Measurements from ENCODE around the gene JAZF1.

JAZF1 gene

GRCh38 chr7:27906385-27907091 is 274.1 kb downstream of the JAZF1 start:
- H3K4me1 ChIP-seq (ENCODE audit: control insufficient read depth in 1 of 2, insufficient read depth in 1 of 2, low read depth in 1 of 2, low read length in 1 of 2) = no peaks in the 10 kb centered on the region
- no peak overlapping the region for H3K4me3 ChIP-seq (ENCODE audit: low read depth in 1 of 2, low read length in 1 of 2)
- H3K27me3 ChIP-seq = no peaks in the 10 kb centered on the region
- no peak for TF ChIP-seq CTCF (IDR thresholded peaks at IDR 0.05)
- H3K36me3 ChIP-seq = no peaks in the 10 kb centered on the region
- no peaks in the 10 kb centered on the region for H3K9me3 ChIP-seq
- no peak overlapping the region for H3K27ac ChIP-seq

GRCh38 chr7:27905951-27906350 is 274.6 kb downstream of the JAZF1 start:
- H3K4me1 ChIP-seq (ENCODE audit: control insufficient read depth in 1 of 2, insufficient read depth in 1 of 2, low read depth in 1 of 2, low read length in 1 of 2) = peaks cover 0 to 4% of the 10 kb centered on the region in 2 experiments
- TF ChIP-seq CTCF (IDR thresholded peaks at IDR 0.05) = no peak
- H3K4me3 ChIP-seq (ENCODE audit: low read depth in 1 of 2, low read length in 1 of 2) = no peak overlapping the region
- no peak overlapping the region for H3K27ac ChIP-seq
- H3K36me3 ChIP-seq = no peaks in the 10 kb centered on the region
- no peaks in the 10 kb centered on the region for H3K9me3 ChIP-seq
- no peaks in the 10 kb centered on the region for H3K27me3 ChIP-seq

- H3K27ac ChIP-seq = peak overlapping the region; percentile 42
- TF ChIP-seq CTCF (IDR thresholded peaks at IDR 0.05) = no peak
- no peaks in the 10 kb centered on the region for H3K9me3 ChIP-seq
- no peaks in the 10 kb centered on the region for H3K36me3 ChIP-seq
- no peaks in the 10 kb centered on the region for H3K27me3 ChIP-seq
- H3K4me3 ChIP-seq (ENCODE audit: low read depth in 1 of 2, low read length in 1 of 2) = no peak overlapping the region
- peaks cover 0 to 6% of the 10 kb centered on the region in 2 experiments for H3K4me1 ChIP-seq (ENCODE audit: control insufficient read depth in 1 of 2, insufficient read depth in 1 of 2, low read depth in 1 of 2, low read length in 1 of 2)
Observed at GRCh38 chr7:27901028-27901760, 279.4 kb downstream of the JAZF1 start.

GRCh38 chr7:27900006-27900405 is 280.6 kb downstream of the JAZF1 start:
- no peaks in the 10 kb centered on the region for H3K27me3 ChIP-seq
- H3K9me3 ChIP-seq = no peaks in the 10 kb centered on the region
- no peaks in the 10 kb centered on the region for H3K36me3 ChIP-seq
- H3K27ac ChIP-seq = no peak overlapping the region
- TF ChIP-seq CTCF (IDR thresholded peaks at IDR 0.05) = no peak
- peaks cover 0 to 9% of the 10 kb centered on the region in 2 experiments for H3K4me1 ChIP-seq (ENCODE audit: control insufficient read depth in 1 of 2, insufficient read depth in 1 of 2, low read depth in 1 of 2, low read length in 1 of 2)
- H3K4me3 ChIP-seq (ENCODE audit: low read depth in 1 of 2, low read length in 1 of 2) = no peak overlapping the region

- no peak for TF ChIP-seq CTCF (IDR thresholded peaks at IDR 0.05)
- Histone ChIP-seq H3K27ac (no peak overlapping the region), H3K9me3 (no peaks in the 10 kb centered on the region)
Observed at GRCh38 chr7:27899601-27900000, 281.0 kb downstream of the JAZF1 start.

More at GRCh38 chr7:27899601-27900000, 281.0 kb downstream of the JAZF1 start:
- Histone ChIP-seq H3K36me3 (no peaks in the 10 kb centered on the region), H3K4me3 (ENCODE audit: low read depth in 1 of 2, low read length in 1 of 2) (no peak overlapping the region), H3K27me3 (no peaks in the 10 kb centered on the region), H3K4me1 (ENCODE audit: control insufficient read depth in 1 of 2, insufficient read depth in 1 of 2, low read depth in 1 of 2, low read length in 1 of 2) (peaks cover 0 to 10% of the 10 kb centered on the region in 2 experiments)
